Ascending aorta (tissue), 2 donors: ENCODE results near the gene ZBTB33. TPM values are rescaled to one million over a fixed set of nuclear protein-coding genes. Genes with fewer than 3 reads are reported as not detected.

ENCODE experiments used
- DNase-seq, 2 donors: peaks; one replicate each; pipeline ENCODE4 v3.0.0-alpha.2; 2019; ENCODE audit warnings: low spot score in 2 of 2
- H3K27ac ChIP-seq, 2 donors: fragments of 200-600 bp; sonication (generic); one replicate each; pipeline ENCODE4 v1.5.1; 2016 to 2017; ENCODE audit warnings: mild to moderate bottlenecking in 1 of 2
- H3K27me3 ChIP-seq: fragments of 200-600 bp; sonication (generic); one replicate; pipeline ENCODE4 v1.5.1; 2017
- H3K36me3 ChIP-seq, 2 donors: fragments of 200-600 bp; sonication (generic); one replicate each; pipeline ENCODE4 v1.5.1; 2016
- H3K4me1 ChIP-seq, 2 donors: fragments of 200-600 bp; sonication (generic); one replicate each; pipeline ENCODE4 v1.5.1; 2016 to 2017; ENCODE audit warnings: mild to moderate bottlenecking in 1 of 2
- H3K4me3 ChIP-seq, 2 donors: fragments of 200-600 bp; sonication (generic); one replicate each; pipeline ENCODE4 v1.5.1; 2016 to 2017; ENCODE audit warnings: mild to moderate bottlenecking in 1 of 2
- H3K9me3 ChIP-seq, 2 donors: fragments of 200-600 bp; sonication (generic); one replicate each; pipeline ENCODE4 v1.5.1; 2016
- CTCF ChIP-seq, 3 experiments: fragments of 200-600 bp in 2 of 3; fragments of 450-650 bp in 1 of 3; sonication (generic) in 2 of 3; IDR thresholded peaks; one replicate each; pipeline ENCODE4 v1.5.1; 2016 to 2019; ENCODE audit warnings: antibody characterized with exemption in 3 of 3, mild to moderate bottlenecking in 1 of 3, moderate library complexity in 1 of 3
- intact Hi-C: fragments of 100-400 bp; cut with DNase I; formaldehyde crosslinking; loops from one replicate; pipeline ENCODE4 v1.15.1; 2023
- total RNA-seq: library from RNA; depleted of rRNA; stranded (reverse); fragments of >200 nt; gene quantifications from one replicate; pipeline ENCODE4 v1.1.0, GENCODE V29; 2016

Gene ZBTB33
- total RNA-seq, 1 donor from 2014 or later, result 3.6 TPM

- no peak for DNase-seq
- no peaks in the 10 kb centered on the region for H3K4me1 ChIP-seq
- TF ChIP-seq CTCF (IDR thresholded peaks at IDR 0.05), result no peak
- H3K27ac ChIP-seq, result no peak overlapping the region
- H3K27me3 ChIP-seq, result no peaks in the 10 kb centered on the region
- H3K36me3 ChIP-seq, result peaks cover 0 to 4% of the 10 kb centered on the region in 2 donors
- no peaks in the 10 kb centered on the region for H3K9me3 ChIP-seq
- intact Hi-C loops, result loop anchor here (5.0 kb wide), 2 partner anchors 214 to 309 kb away; partner anchors contain the start of genes CUL4B and LAMP2
- H3K4me3 ChIP-seq, result no peak overlapping the region
These were observed 3.2 kb downstream of the ZBTB33 start for GRCh38 chrX:120253784-120254183.

DNA sequence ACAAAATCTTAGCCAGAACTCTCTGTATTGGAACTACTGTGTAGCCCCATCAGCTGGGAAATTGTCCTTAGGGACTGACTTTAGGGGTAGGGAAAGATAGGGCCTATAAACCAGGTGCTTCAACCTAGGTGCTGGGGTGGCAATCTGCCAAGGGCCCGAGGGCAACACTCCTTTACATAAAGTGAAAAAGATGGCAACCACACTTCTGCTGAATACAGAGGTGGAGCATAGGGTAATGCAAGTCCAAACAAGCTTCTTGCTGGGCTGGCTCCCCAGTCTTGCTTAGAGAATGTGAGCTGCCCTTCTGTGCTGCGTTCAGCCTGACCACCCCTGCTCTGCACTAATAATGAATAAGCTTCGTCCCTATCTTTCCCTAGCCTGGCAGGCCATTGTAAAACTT, 9.8 kb downstream of the ZBTB33 start:
- DNase-seq, result no peak
- no peak for TF ChIP-seq CTCF (IDR thresholded peaks at IDR 0.05)
- Histone ChIP-seq H3K4me3 (no peak overlapping the region), H3K27me3 (no peaks in the 10 kb centered on the region), H3K27ac (no peak overlapping the region), H3K9me3 (no peaks in the 10 kb centered on the region), H3K4me1 (no peaks in the 10 kb centered on the region), H3K36me3 (no peaks in the 10 kb centered on the region)
- intact Hi-C loops, result no loop called here

- intact Hi-C loops, result no loop called here
- Histone ChIP-seq H3K36me3 (no peaks in the 10 kb centered on the region), H3K4me1 (no peaks in the 10 kb centered on the region), H3K27me3 (no peaks in the 10 kb centered on the region), H3K9me3 (no peaks in the 10 kb centered on the region), H3K4me3 (no peak overlapping the region), H3K27ac (no peak overlapping the region)
- DNase-seq, result no peak
- no peak for TF ChIP-seq CTCF (IDR thresholded peaks at IDR 0.05)
These were observed 12.5 kb downstream of the ZBTB33 start for GRCh38 chrX:120262859-120263708.

- intact Hi-C loops, result no loop called here
- Histone ChIP-seq H3K27ac (no peak overlapping the region), H3K4me3 (no peak overlapping the region), H3K36me3 (no peaks in the 10 kb centered on the region), H3K27me3 (no peaks in the 10 kb centered on the region), H3K9me3 (no peaks in the 10 kb centered on the region), H3K4me1 (no peaks in the 10 kb centered on the region)
- no peak for DNase-seq
- no peak for TF ChIP-seq CTCF (IDR thresholded peaks at IDR 0.05)
These were observed 13.7 kb downstream of the ZBTB33 start for GRCh38 chrX:120264341-120264740.

DNA sequence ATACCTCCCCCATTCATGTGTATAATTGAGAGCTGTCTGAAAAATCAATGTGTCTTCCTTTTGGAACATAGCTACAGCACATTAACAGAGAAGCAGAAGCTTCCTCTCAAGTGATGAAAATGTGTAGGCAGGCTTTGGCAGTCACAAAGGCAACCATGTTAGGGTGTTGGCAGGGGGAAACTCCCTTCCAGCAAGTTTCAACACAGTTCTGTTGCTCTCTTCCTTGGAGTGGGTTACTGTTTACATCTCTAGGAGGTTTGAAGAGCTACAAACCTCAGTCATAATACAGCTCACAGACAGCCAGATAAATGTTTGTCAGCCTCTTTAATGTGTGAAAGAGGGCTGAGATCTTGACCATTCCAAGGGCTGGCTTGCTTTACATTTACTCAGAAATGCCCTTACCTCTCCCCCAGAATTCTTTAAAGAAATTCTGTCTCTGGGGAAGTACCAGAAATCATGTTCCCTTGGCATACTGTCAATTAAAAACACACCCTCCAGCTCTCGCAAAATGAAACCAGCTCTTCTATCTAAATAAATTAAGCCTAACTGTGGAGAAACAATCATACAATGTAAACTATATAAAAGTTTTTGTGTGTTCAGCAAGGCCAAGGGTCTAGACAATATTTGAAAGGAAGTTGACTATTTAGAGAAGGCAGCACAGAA, 18.9 kb downstream of the ZBTB33 start:
- Histone ChIP-seq H3K4me3 (no peak overlapping the region), H3K4me1 (no peaks in the 10 kb centered on the region), H3K27ac (no peak overlapping the region), H3K36me3 (no peaks in the 10 kb centered on the region), H3K9me3 (no peaks in the 10 kb centered on the region), H3K27me3 (no peaks in the 10 kb centered on the region)
- no peak for TF ChIP-seq CTCF (IDR thresholded peaks at IDR 0.05)
- DNase-seq, result no peak
- intact Hi-C loops, result no loop called here
